HG03520 (cell line): ENCODE measurements around the gene AFF3.

Experiments used
- ATAC-seq: cut with Tn5 transposase; IDR thresholded peaks from one replicate; pipeline ENCODE4 v1.9.1; 2021; ENCODE audit warnings: mild to moderate bottlenecking, moderate library complexity; ENCODE audit not compliant: unreplicated experiment

Gene AFF3

DNA sequence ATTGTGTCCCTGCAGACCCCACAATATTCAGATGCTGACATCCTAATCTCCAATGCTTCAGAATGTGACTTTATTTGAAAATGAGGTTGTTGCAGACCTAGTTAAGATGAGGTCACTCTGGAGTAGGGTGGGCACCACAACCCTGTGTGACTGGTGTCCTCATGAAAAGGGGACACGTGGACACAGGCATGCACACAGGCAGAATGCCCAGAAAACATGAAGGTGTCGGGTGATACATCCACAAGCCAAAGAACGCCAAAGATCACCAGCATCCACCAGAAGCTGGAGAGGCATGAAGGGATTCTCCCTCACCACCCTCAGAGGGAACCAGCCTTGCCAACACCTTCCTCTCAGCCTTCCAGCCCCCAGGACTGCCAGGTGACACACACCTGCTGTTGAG lies 69.3 kb downstream of the AFF3 start:
- no peak for ATAC-seq

DNA sequence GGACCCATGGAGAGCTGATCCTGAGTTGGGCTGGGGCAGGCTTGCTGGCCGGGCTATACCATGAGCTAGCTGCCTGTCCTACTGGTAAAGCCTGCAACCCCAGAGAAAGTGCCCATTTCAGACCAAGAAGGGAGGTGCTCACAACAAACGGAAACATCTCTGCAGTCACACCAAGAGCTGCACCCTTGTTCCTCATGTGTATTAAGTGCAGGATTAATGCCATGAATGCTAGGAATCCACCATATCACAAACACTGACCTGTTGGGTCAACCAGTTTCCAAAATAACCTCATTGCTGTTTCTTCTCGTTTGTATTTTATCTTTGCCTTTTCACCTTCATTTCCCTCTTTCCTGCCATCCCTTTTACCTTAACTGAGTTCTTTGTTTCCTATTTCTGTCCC lies 69.9 kb downstream of the AFF3 start:
- ATAC-seq: no peak

DNA sequence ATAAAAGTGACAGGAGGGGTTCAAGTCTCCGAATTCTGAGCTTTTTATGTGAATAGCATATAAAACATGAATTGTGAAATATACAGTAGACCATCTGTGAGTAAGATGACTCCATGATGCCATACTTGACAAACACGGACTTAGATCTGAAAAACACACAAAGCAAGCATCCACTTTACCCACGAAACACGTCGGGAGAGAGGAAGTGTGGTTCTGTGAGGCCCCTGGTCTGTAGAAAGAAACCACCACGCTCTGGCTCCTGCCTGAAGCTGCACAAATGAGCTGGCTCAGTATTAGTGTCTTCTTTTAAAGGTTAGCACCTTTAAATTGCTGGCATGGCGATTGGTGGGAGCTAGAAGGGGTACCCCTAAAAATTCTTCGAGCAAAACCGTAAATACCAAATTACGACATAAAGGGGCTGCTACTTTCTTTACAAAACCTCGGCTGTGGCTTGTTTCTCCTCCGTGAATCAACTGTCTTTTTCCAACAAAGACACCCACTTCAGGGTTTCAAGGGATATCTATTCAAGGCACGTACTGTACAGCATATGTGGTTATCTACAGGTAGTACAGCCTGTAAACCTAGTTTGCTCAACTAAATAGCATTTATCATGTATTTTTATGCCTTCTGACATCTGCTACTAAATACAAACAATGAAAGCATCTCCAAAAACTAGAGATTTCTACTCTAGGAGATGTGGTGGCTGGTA lies 70.9 kb downstream of the AFF3 start:
- no peak for ATAC-seq

DNA sequence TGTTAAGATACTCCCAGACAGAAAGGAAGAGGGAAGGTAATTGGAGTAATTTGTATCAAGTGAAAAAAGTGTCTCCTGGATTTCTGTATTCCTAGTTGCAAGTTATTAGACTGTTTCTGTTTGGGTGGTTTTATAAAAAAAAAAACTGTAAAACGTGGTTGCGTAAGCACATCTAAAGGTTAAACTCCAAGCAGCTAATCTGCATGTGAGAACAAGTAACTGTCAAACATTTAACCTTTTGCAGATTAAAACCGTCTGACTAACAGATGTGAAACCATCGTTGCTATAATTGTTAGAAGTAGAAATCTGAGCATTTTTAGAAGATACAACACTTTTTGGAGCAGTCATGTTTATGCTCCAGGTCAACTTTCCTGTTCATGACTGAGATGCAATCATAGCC lies 72.3 kb downstream of the AFF3 start:
- ATAC-seq: no peak

DNA sequence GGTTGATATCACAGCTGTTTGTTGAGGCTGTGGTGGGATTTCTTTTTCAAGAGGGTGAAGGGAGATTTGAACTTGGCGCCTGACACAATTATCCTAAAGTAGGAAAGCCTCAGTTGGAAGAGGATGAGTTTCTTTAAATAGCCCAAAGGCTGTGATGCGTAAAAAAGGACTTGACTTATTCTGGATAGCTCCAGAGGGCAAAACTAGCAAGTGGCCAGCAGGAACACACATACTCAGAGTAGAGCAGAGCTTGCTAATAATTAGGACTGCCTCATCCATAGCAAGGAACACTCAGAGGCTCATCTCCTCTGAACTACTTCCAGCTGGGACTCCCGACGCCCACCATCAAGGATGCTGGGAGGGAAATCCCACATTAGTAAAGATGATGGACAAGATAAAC lies 74.0 kb downstream of the AFF3 start:
- ATAC-seq: no peak

DNA sequence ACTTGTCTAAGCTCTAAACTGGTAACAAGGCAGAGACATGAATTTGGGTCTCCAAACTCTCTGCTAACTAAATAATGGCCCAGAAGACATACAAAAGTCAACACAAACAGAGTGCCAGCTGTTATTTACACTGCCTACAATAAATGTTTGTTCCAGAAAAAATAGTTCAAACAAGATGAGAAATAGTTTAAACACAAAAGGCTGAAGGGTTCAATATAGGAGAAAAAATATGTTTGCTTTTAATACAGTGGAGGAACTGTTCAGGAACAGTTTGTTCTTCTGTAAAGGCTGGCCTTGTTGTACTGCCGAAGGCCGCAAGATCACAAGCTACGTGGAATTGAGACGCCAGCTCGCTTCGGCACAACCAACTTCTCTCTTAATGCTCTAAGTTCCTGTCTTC lies 74.6 kb downstream of the AFF3 start:
- ATAC-seq: no peak

DNA sequence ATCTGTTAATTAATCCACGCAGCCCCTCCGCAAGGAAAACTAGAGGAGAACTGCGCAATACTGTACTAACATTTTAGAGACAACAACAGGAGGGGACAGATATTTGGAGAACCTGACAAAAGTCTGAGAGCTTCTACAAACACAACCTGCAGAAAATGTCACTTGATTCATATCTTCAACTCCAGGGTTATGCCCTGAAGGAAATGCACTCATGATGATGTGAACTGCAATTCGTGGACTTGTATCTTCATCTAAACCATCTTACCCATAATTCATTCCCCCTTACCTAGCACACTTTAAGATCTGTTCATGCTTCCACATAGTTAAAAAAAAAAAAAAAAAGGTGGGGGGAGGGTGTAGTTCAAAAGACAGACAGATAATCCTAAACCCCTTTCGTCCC lies 75.5 kb downstream of the AFF3 start:
- no peak for ATAC-seq

DNA sequence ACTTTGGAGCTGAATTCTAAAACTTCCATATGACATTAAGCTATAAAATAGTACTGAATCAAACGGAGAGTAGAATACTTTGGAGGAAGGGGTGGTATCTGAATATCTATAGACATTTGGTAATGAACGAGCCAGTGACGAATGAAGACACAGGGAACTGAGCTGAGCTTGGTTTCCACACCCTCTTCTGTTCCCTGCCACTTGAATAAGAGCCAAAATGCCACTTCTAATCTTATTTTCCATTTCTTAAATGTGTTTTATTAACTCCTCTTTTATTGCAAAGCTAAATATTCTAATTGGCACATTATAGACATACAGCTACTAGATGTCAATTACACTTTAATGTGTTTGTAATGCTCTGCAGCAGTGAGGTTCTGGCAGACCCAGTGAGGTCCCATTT lies 76.1 kb downstream of the AFF3 start:
- ATAC-seq: no peak

DNA sequence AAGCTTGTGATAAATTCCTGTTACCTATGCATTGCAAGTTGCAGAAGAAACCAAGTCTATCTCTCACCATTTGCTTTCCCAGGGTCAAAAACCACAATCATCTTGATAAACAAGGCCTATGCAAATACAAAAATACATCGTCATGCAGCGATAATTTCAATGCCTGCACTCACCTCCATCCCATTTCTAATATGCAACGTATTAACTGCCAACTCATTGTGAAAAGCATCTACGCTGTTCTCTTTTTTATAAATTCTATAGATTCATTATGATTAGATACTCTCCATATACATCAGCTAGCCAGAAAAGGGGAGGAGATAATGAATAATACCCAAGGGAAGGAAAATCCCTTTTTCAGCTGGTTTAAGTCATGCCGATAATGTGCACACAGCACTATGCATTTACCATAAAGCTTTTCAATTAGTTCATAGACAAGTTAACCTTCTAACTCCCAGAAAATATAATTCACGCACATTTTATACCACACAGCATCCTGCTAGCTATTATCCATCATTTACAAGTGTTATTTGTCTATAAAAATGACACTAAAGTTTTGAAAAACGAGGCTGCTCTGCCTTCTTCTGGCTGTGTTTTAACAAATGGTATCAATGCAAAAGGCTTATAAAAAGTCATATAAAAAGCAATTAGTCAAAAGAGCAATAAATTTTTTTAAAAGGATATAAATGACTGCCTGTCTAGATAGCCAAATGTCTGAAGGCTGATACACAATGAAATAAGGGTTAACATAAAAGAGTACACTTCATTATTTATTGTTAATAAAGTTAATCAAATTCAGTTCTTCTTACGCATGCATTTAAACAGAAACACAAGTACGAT lies 77.6 kb downstream of the AFF3 start:
- ATAC-seq: no peak

DNA sequence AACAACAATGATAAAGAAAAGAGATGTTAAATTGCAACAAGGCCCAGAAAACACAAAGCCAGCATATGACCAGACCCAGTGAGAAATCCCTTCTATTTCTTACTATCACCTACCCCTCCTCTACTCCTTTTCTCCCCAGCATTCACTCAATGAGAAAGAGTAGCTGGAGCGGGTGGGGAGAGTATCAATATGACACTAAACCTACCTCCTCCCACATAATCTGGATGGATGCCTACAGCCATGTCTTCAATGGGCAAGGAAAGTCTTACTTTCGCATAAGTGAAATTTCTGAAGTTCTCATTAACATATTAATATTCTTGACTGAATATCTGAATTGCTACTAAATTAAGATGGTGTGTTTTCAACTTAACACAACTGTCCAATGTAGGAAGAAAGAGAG lies 78.2 kb downstream of the AFF3 start:
- ATAC-seq: no peak

DNA sequence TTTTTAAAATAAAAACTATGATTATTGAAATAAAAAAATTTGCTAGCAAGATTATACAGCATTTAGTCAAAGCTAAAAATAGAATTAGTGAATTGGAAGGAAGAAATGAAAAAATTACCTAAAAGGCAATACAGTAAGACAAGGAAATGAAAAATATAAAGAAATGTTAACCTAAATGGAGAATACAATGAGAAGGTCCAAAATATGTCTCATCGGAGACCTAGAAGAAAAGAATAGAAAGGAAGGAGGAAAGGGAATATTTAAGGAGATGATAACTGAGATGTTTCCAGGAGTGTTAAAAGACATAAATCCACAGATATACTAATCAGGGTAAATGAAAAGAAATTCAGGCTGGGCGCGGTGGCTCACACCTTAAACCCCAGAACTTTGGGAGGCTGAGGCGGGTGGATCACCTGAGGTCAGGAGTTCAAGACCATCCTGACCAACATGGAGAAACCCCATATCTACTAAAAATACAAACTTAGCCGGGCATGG lies 78.9 kb downstream of the AFF3 start:
- no peak for ATAC-seq

DNA sequence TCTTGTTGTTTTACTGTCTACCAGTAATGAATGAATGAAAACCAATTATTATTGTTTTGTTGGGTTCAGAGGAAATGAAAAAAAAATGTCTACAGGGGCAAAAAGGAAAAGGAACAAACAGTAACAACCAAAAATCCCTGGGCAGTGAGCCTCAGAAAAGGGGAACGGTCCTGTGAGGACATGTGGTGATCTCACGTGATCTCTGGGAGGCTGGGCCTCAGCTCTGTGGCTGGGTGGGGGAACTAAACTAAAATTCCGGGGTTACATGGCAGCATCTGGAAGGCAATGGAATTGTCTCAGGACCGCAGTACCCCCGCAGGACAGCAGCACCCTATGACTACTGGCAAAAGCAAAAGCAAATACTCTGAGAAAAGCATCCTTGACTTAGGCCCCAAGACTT lies 80.1 kb downstream of the AFF3 start:
- no peak for ATAC-seq

DNA sequence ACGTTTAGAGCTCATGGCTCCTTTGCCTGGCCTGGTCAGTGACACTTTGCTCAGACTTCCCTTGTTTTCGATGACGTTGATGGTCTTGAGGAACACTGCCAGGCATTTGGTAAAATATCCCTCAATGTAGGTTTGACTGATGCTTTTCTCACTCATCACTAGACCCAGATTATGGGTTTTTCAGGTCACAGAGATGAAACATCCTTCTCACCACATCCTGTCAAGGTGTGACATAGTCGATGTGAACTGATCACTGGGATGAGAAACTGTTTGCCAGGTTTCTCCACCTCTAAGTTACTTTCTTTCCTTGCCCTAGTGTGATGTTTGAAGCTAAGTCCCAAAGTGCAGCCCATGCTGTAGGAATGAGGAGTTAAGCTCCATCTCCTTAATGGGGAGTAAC lies 81.5 kb downstream of the AFF3 start:
- ATAC-seq: no peak

DNA sequence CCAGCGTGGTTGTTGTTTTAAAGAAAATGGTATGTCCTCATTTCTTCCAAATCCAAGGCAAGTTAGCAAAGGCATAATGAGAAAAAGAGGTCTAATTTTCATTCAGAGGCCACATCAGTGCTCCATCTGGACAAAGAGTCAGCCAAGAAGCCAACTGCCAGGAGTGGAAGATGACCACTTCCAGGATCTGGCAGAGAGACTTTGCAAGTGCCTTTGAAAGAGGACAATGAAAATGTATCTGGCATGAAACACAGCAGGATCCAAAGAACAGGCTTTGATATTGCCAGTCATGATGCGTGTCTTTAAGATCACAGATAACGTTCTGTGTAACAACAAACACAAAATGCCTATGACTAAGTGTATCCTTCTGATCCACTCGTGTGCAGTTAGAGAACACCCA lies 82.8 kb downstream of the AFF3 start:
- no peak for ATAC-seq

DNA sequence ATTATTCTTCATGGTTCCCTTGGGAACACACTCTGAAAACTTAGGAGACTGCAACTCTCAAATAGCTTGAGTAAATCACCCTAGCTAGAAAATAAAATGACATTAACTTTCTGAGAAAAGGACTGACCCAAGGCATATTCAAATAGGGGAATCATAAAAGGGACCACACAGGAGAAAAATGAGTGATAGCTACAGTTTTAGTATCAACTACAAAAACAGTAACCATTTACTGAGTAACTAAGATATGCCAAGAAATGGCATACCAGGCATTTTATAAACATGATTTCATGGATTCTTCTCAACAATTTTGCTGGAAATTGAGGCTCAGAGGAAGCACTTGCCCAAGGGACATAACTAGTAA lies 84.5 kb downstream of the AFF3 start:
- ATAC-seq: no peak

DNA sequence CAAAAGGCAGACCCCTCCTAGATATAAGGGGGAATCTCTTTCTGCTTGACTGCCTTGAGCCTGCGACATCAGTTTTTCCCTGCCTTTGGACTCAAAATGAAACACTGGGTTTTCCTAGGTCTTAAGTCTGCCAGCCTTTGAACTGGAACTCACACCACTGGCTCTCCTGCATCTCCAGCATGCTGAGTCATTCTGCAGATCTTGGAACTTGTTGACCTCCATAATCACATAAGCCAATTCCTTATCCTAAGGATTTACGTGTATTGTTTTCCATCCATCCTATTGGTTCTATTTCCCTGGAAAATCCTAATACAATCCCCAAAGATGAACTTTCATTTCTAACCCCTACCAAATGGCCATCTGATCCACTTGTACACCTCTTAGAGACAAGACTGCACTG lies 88.0 kb downstream of the AFF3 start:
- no peak for ATAC-seq

DNA sequence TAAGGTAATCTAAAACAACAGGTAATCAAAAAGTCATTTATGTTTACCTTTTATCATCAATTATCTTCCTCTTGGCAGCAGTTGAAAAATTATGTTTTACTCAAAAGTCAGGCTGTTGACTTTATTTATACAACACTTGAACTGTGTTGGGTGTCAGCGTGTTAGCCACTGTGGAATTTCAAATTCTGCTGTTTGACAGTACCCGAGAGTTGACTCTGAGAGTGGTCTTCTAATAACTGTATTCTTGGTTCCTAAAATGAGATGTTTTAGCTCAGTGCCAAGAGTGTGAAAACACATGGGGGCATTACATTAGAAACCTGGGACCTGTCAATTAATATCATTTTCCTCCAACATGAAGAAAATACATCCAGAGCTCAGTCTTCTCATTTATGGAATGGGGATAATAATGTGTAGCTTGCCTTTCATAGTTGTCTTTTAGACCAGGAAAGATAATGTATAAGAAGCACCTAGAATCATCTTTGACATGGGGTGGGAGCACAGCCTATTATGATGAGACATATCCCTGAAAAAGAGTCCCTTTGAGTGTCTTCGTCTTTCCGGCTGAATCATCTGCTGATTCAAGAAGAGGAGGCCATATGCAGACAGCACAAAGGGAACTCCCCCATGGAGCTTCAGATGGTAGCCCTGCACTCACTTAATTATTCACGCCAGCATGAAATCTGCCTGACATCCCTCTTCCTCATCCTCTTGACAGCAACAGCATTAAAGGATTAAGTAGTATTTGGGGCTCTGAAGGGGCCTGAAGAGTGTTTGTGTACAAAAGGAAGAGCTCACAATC lies 89.1 kb downstream of the AFF3 start:
- ATAC-seq: no peak

DNA sequence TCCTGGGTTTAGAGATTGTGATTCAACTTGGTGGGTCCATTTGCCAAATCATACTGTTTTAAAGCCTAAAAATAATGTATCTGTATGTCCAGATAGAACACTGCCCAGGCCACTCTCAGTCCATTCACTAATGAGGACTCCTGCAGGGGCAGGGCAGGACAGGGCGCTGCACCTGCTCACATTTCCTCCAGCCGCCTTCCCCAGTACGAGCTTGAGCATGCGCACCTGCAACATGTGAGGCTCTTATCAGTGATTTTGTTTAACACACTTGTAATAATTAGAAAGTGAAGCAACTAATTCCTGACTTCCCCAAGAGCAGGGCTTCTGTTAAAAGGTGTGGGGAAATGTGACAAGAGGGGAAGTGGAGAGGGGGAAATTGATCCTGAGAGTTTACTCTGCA lies 89.7 kb downstream of the AFF3 start:
- no peak for ATAC-seq

DNA sequence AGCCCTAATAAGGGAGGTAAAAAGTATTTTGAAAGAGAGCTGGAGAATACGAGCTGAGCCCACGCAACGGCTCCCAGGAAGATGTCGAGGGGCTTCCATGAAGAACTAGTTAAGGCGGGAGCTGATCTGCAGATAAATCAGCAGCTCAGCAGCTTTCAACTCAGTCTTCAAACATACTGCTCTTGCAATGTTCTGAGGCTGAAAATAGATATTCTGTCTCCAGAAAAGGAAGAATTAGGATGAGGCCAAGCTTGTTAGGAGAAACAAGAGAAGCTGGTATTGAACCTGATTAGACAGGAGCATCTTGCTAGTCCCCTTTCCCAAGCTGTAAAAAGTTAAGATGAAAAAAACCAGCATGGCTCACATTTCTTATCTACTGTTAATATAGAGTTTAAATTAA lies 91.1 kb downstream of the AFF3 start:
- no peak for ATAC-seq

DNA sequence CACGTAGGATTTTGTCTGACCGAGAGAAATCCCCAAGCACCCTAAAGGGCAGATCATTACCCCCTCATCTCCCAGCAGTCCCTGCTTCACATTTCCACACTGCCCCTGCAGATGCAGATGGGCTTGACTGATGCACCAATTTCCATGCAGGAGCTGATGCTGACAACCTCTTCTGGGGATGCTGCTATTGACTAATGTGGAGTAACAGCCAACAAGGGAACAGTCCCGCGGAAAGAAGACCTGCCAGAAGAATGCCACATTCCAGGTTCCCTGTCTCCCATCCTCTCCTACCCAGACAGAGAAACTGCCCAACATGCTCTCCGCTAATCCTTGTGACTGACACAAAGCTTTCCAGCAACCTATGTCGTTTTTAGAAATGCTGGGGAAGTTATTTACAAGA lies 91.7 kb downstream of the AFF3 start:
- no peak for ATAC-seq
